IgD-negative memory B cell (primary cell): ENCODE data around the gene DDX10. TPM values are rescaled to one million over a fixed set of nuclear protein-coding genes. Genes with fewer than 3 reads are reported as not detected.

ENCODE experiments used
- H3K27ac Mint-ChIP-seq, 3 donors: one replicate each; pipeline ENCODE4 v1.8.0; 2020 to 2022; ENCODE audit warnings: mild to moderate bottlenecking in 3 of 3, mixed read lengths in 3 of 3, moderate library complexity in 1 of 3
- H3K27me3 Mint-ChIP-seq: one replicate; pipeline ENCODE4 v1.8.0; 2021; ENCODE audit warnings: mixed read lengths
- H3K36me3 Mint-ChIP-seq: one replicate; pipeline ENCODE4 v1.8.0; 2020; ENCODE audit warnings: mild to moderate bottlenecking, mixed read lengths
- H3K4me1 Mint-ChIP-seq, 3 donors: one replicate each; pipeline ENCODE4 v1.8.0; 2020 to 2022; ENCODE audit warnings: mixed read lengths in 3 of 3, mild to moderate bottlenecking in 1 of 3
- H3K4me3 Mint-ChIP-seq, 4 donors: one replicate each; pipeline ENCODE4 v1.8.0; 2020 to 2022; ENCODE audit warnings: mild to moderate bottlenecking in 4 of 4, mixed read lengths in 4 of 4, moderate library complexity in 3 of 4
- H3K9me3 Mint-ChIP-seq, 3 donors: one replicate each; pipeline ENCODE4 v1.8.0; 2020 to 2021; ENCODE audit warnings: mixed read lengths in 3 of 3, mild to moderate bottlenecking in 1 of 3
- polyA plus RNA-seq: library from polyadenylated mRNA; unstranded; fragments of 300-500 nt; fragmentation: Illumina TruSeq; gene quantifications from one replicate; pipeline ENCODE4 v1.2.3, GENCODE V29; 2021

DDX10 gene
- polyA plus RNA-seq, 1 donor from 2014 or later, result 19.5 TPM

GRCh38 chr11:108886005-108886659 is 221.3 kb downstream of the DDX10 start:
- no peak overlapping the region for H3K4me3 Mint-ChIP-seq
- peaks cover 0 to 1% (median 0%) of the 10 kb centered on the region in 3 donors for H3K4me1 Mint-ChIP-seq
- no peaks in the 10 kb centered on the region for H3K36me3 Mint-ChIP-seq
- H3K9me3 Mint-ChIP-seq, result no peaks in the 10 kb centered on the region
- H3K27ac Mint-ChIP-seq, result no peak overlapping the region
- no peaks in the 10 kb centered on the region for H3K27me3 Mint-ChIP-seq

GRCh38 chr11:108886660-108887009 is 221.8 kb downstream of the DDX10 start:
- Mint-ChIP-seq H3K36me3 (no peaks in the 10 kb centered on the region), H3K27me3 (no peaks in the 10 kb centered on the region), H3K4me3 (no peak overlapping the region), H3K27ac (no peak overlapping the region), H3K9me3 (no peaks in the 10 kb centered on the region), H3K4me1 (no peaks in the 10 kb centered on the region)

GRCh38 chr11:108887436-108888238 is 222.8 kb downstream of the DDX10 start:
- Mint-ChIP-seq H3K27ac (no peak overlapping the region), H3K27me3 (no peaks in the 10 kb centered on the region), H3K36me3 (no peaks in the 10 kb centered on the region), H3K4me3 (no peak overlapping the region), H3K9me3 (no peaks in the 10 kb centered on the region), H3K4me1 (no peaks in the 10 kb centered on the region)

- H3K27me3 Mint-ChIP-seq, result no peaks in the 10 kb centered on the region
- H3K4me3 Mint-ChIP-seq, result no peak overlapping the region
These were observed 225.7 kb downstream of the DDX10 start for GRCh38 chr11:108890482-108891105.

GRCh38 chr11:108891143-108891542 is 226.3 kb downstream of the DDX10 start:
- no peaks in the 10 kb centered on the region for H3K9me3 Mint-ChIP-seq
- no peak overlapping the region for H3K27ac Mint-ChIP-seq
- no peak overlapping the region for H3K4me3 Mint-ChIP-seq
- H3K36me3 Mint-ChIP-seq, result no peaks in the 10 kb centered on the region
- no peaks in the 10 kb centered on the region for H3K27me3 Mint-ChIP-seq
- peaks cover 7 to 11% (median 8%) of the 10 kb centered on the region in 3 donors for H3K4me1 Mint-ChIP-seq

More at GRCh38 chr11:108890482-108891105, 225.7 kb downstream of the DDX10 start:
- Mint-ChIP-seq H3K27ac (no peak overlapping the region), H3K36me3 (no peaks in the 10 kb centered on the region), H3K9me3 (no peaks in the 10 kb centered on the region), H3K4me1 (peaks cover 2 to 6% (median 3%) of the 10 kb centered on the region in 3 donors)

GRCh38 chr11:108891909-108892511 is 227.1 kb downstream of the DDX10 start:
- peaks cover 12 to 15% (median 14%) of the 10 kb centered on the region in 3 donors for H3K4me1 Mint-ChIP-seq
- H3K27me3 Mint-ChIP-seq, result no peaks in the 10 kb centered on the region
- no peaks in the 10 kb centered on the region for H3K36me3 Mint-ChIP-seq
- no peak overlapping the region for H3K4me3 Mint-ChIP-seq
- no peaks in the 10 kb centered on the region for H3K9me3 Mint-ChIP-seq
- no peak overlapping the region for H3K27ac Mint-ChIP-seq

GRCh38 chr11:108895579-108896480 is 231.0 kb downstream of the DDX10 start:
- H3K27ac Mint-ChIP-seq, result peak overlapping the region in 2 of 3 donors; percentile 8 to 17
- H3K36me3 Mint-ChIP-seq, result peaks cover 4% of the 10 kb centered on the region
- H3K4me3 Mint-ChIP-seq, result peak overlapping the region in 3 of 4 donors; percentile 64 to 75 (median 71)
- H3K4me1 Mint-ChIP-seq, result peaks cover 14 to 16% (median 15%) of the 10 kb centered on the region in 3 donors
- H3K27me3 Mint-ChIP-seq, result no peaks in the 10 kb centered on the region
- no peaks in the 10 kb centered on the region for H3K9me3 Mint-ChIP-seq

GRCh38 chr11:108897071-108897481 is 232.2 kb downstream of the DDX10 start:
- H3K4me3 Mint-ChIP-seq, result no peak overlapping the region
- H3K36me3 Mint-ChIP-seq, result peaks cover 4% of the 10 kb centered on the region
- peaks cover 14 to 16% (median 15%) of the 10 kb centered on the region in 3 donors for H3K4me1 Mint-ChIP-seq
- H3K9me3 Mint-ChIP-seq, result no peaks in the 10 kb centered on the region
- H3K27ac Mint-ChIP-seq, result peak overlapping the region in 1 of 3 donors; percentile 8
- H3K27me3 Mint-ChIP-seq, result no peaks in the 10 kb centered on the region

GRCh38 chr11:108897916-108898315 is 233.0 kb downstream of the DDX10 start:
- Mint-ChIP-seq H3K27ac (no peak overlapping the region), H3K36me3 (peaks cover 4% of the 10 kb centered on the region), H3K4me1 (peaks cover 14 to 16% (median 15%) of the 10 kb centered on the region in 3 donors), H3K27me3 (no peaks in the 10 kb centered on the region), H3K4me3 (no peak overlapping the region), H3K9me3 (no peaks in the 10 kb centered on the region)

GRCh38 chr11:108901359-108901758 is 236.5 kb downstream of the DDX10 start:
- H3K4me1 Mint-ChIP-seq, result peaks cover 2 to 6% (median 4%) of the 10 kb centered on the region in 3 donors
- no peaks in the 10 kb centered on the region for H3K9me3 Mint-ChIP-seq
- H3K36me3 Mint-ChIP-seq, result peaks cover 4% of the 10 kb centered on the region
- H3K4me3 Mint-ChIP-seq, result no peak overlapping the region
- H3K27ac Mint-ChIP-seq, result no peak overlapping the region
- no peaks in the 10 kb centered on the region for H3K27me3 Mint-ChIP-seq

GRCh38 chr11:108902027-108902469 is 237.2 kb downstream of the DDX10 start:
- Mint-ChIP-seq H3K27ac (no peak overlapping the region), H3K9me3 (no peaks in the 10 kb centered on the region), H3K27me3 (no peaks in the 10 kb centered on the region), H3K4me1 (peaks cover 0 to 3% (median 2%) of the 10 kb centered on the region in 3 donors), H3K4me3 (no peak overlapping the region), H3K36me3 (peaks cover 4% of the 10 kb centered on the region)

- Mint-ChIP-seq H3K27me3 (no peaks in the 10 kb centered on the region), H3K27ac (no peak overlapping the region), H3K36me3 (no peaks in the 10 kb centered on the region), H3K4me3 (no peak overlapping the region), H3K4me1 (peaks cover 0 to 1% (median 0%) of the 10 kb centered on the region in 3 donors), H3K9me3 (no peaks in the 10 kb centered on the region)
These were observed 239.6 kb downstream of the DDX10 start for GRCh38 chr11:108904480-108904879.

GRCh38 chr11:108906329-108906728 is 241.5 kb downstream of the DDX10 start:
- Mint-ChIP-seq H3K27me3 (no peaks in the 10 kb centered on the region), H3K9me3 (no peaks in the 10 kb centered on the region), H3K4me1 (peaks cover 0 to 3% (median 0%) of the 10 kb centered on the region in 3 donors), H3K4me3 (no peak overlapping the region), H3K36me3 (peaks cover 5% of the 10 kb centered on the region), H3K27ac (no peak overlapping the region)

- H3K9me3 Mint-ChIP-seq, result no peaks in the 10 kb centered on the region
- H3K27ac Mint-ChIP-seq, result no peak overlapping the region
- H3K4me3 Mint-ChIP-seq, result no peak overlapping the region
- H3K36me3 Mint-ChIP-seq, result peaks cover 5% of the 10 kb centered on the region
- peaks cover 0 to 3% (median 0%) of the 10 kb centered on the region in 3 donors for H3K4me1 Mint-ChIP-seq
- H3K27me3 Mint-ChIP-seq, result no peaks in the 10 kb centered on the region
These were observed 242.0 kb downstream of the DDX10 start for GRCh38 chr11:108906826-108907225.
